HTERT RPE-1 (cell line): Measurements from ENCODE around the gene ZFYVE27.

Source experiments
- in situ Hi-C: fragments of 300-500 bp; cut with MboI; formaldehyde crosslinking; loops from 4 replicates; pipeline ENCODE4 v1.14.3; 2020; ENCODE audit warnings: low sequenced_read_pairs

The ZFYVE27 gene

DNA sequence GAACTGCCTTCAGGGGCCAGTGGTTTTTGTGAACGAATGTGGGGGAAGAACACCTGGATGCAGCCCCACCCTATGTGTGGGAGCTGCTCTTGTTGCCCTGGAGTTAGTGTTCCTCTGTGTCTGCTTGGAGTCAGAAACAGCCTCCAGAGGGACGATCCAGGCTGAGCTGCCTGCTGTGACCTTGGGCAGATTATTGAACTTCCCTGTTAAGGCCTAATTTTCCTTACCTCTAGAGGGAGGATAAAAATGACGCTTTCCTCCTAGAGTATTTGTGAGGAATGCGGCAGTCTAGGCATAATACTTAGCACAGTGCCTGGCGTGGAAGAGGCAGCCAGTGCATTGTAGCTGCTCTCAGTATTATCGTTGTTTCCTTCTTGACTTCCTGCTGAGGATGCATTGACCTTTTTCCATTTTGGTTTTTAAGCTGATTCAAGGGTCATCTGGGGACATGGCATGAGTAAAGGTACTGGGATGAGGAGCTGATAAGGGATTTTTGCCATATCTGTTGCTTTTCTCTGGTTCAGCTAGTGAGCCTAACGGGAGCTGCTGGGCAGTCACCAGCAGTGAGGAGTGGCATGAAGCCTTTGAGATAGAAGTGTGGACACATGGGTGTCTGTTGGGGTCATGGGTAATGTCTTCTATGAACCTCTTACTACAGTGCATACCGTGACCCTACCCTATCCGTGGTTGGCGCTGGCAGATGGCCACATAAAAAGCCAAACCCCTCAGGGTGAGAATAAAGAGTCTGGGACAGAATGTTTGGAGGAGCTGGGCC is 6.4 kb downstream of the ZFYVE27 start:
- in situ Hi-C loops: no loop called here

DNA sequence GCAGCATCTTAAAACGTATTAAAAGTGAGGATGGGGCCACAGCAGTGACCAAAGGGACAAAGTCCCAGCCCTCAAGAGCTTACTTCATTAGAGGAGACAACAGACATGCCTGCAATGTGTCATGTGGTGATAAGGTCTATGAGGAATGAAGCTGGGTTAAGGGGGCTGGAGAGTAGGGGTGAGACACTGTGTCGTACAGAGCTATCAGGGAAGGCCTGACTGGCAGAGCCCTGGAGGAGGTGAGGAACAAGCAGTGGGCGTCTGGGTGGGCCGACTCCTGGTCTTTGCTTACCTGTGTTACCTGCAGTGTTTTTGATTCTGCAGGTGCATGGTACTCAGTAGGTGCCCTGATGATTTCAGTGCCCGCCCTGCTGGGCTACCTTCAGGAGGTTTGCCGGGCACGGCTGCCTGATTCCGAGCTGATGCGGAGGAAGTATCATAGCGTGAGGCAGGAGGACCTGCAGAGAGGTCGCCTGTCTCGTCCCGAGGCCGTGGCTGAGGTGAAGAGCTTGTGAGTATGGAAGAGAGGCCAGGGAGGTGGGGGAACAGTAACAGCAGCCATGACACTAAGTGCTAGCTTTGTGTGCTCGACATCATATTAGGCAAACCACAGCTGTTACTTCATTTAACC is 7.6 kb downstream of the ZFYVE27 start:
- in situ Hi-C loops: no loop called here

DNA sequence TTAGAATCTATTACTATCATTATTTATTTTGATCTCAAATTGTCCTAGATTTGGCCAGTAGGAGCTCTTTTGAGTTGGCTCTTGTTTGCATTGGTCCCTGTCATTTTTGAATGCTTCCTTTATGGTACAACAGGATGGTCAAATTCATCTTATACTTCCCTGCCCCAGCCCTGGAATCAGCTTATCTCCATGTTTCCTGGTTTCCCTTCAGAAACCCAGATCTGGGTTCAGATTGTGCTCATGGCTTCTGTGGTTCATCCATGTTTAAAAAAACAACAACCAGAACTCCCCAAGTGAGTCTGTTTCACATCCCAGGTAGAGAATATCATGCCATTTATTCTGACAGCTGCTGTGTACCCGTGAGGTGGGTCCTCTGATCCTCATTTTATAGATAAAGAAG is 10.6 kb downstream of the ZFYVE27 start:
- in situ Hi-C loops: no loop called here

DNA sequence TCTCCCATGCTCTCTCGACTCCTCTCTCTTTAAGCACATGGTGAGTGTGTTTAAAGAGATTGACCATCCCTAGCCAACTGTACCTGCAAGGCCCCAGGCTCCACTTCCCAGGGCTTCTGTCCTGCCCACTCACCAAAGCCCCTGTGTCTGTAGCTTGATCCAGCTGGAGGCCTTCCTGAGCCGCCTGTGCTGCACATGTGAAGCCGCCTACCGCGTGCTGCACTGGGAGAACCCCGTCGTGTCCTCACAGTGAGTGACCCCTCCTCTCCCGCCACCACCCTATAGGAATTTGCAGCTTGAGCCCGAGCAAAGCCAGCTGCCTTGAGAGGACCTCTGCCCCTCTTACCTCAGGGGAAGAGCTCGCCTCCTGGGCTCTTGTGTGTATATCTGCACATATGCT is 11.2 kb downstream of the ZFYVE27 start:
- in situ Hi-C loops: no loop called here

DNA sequence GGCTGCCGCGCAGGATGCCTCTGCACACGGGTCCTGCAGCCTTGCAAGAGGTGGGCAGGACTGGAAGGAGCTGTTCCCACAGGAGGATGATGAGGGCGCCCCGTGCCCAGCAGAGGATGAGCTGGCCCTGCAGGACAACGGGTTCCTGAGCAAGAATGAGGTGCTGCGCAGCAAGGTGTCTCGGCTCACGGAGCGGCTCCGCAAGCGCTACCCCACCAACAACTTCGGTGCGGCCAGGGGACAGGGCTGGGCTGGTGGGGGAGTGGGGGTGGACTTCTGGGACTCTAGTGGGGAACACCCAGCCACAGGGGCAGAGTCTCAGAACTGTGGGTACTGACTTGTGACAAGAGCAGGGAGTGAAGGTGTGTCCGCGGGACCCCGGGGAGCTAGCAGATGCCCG is 16.0 kb downstream of the ZFYVE27 start:
- in situ Hi-C loops: no loop called here

DNA sequence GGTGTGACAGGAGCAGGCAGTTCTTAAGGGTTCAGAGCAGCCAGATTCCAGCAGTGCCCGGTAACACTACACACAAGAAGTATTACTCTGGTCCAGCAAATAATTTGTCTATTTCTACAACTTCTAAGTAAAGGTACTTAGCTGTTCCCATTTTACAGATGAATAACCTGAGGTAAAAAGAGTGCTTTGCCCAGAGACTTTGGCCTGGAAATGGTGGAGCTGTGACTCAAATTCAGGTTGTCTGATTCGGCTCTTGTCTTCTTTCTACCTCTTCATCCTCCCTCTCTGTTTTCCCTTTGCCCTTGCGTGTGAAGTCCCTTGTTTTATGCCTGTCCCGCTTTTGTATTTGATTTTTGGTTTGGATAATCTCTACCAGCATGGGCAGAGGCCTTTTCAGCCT is 17.8 kb downstream of the ZFYVE27 start:
- in situ Hi-C loops: no loop called here

DNA sequence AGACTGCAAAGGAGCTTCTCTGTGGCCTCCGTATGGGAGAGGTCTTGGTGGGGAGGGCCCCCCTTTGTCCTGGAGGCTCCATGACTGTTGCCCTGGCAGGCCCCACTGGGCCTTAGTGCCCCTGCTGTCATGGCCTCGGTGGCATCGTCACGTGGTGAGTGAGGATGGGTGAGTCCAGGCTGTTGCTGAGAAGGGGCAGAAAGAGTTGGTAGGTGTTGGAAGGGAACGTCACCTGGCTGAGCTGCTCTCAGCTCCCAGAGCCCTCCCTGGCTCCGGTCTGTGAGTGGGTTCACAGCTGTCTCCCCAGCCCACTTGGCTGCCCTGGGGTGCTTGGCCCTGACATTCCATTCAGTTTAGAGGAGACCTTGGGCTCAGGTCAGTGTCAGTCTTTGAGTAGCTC is 18.8 kb downstream of the ZFYVE27 start:
- in situ Hi-C loops: no loop called here

DNA sequence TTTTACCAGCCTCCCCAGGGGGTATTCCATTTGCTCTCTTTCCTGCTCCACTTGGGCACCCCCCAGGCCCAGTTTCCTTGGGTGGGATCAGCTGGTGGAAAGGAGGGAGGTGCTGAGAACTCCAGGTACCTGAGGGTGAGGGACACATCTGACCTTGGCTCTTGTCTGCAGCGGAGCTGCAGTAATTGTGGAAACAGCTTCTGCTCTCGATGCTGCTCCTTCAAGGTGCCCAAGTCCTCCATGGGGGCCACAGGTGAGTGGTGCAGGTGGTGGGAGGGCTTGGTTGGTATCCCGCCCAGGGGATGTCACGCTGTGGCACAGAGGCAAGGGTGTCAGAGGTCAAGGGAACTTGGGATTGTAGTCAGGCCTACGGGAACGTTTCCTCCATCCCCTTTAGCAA is 20.5 kb downstream of the ZFYVE27 start:
- in situ Hi-C loops: no loop called here

DNA sequence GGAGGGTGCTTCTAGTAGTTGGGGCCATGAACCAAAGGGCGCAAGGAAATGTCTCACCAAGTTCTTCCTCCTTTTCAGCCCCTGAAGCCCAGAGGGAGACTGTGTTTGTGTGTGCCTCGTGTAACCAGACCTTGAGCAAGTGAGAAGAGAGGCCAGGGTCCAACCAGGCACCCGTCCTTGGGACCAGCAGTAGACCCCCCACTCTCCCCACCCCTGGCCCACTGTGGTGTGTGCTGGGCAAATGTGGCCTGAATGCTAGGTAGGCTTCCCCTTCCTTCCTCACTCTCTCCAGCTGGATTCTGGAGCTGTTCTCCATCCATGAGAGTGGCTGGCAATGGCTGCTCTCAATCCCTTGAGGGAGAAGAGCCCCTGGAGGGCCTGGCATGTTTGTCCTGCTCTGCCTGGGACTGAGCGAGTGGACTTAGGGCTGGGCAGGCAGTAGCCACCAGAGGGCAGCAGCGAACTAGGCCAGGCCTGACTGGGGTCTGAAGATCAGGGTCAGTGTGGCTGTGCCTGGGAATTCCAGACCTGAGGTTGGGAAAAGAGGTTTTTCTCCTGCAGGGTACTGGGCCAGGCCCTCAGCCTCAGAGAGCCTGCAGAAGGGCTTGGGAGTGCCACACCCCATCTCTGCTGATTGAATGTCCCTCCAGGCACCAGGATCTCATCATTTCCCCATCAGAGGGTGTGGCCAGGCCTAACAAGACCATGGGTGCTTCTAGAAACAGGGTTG is 22.4 kb downstream of the ZFYVE27 start:
- in situ Hi-C loops: no loop called here

DNA sequence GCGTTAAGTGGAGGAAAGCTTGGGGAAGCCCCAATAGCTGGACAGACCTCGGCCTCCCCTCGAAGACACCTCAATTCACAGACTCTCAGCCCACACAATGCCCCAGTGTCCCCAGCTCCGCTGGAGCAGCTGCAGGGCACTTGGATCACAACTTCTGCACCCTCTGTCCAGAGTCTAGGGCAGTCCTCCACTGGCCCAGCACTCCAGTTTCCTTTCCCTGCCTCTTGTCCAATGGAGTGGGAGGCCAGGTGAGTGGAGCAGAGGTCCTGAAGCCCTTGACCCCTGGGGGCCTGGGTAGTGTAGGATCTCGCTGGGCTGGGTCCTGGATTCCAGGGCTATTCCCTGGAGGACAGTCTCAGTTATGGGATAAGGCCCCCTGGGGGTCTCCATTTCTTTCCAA is 23.0 kb downstream of the ZFYVE27 start:
- in situ Hi-C loops: no loop called here

DNA sequence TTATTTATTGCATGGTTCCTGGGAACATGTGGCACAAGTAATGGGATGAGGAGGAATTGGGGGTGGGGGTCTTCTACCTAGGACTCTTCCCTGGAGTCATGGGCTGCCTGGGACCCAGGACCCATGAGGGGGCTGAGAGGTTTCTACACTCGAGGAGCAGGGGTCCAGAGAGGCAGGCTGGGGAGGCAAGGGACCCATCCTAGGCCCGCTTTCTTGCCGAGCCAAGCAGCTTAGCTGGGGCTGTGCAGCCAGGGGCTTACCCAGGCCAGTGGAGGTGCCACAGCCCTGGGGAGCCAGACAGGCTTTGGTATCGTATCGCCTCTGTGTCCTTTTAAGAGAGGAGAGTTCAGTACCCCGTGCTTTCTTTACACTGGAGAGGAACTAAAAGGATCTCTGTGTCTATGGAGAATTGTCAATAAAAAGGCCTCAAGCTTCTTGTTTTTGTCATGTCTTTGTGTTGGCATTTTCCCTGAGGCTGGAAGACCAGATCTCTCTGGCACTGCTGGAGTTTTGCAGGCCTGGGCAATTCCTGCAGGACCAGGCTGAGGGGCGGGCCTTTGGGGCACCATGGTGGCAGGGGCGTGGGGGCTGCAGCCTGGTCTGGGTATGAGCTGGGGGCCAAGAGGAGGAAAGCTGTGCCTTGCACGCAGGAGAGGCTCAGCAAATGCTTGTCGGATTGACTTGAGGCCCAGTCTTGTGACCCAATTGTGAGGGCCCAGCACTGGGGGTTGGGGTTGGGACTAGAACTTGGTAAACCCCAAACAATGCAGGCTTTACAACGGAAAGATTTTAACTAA is 23.7 kb downstream of the ZFYVE27 start:
- in situ Hi-C loops: no loop called here

DNA sequence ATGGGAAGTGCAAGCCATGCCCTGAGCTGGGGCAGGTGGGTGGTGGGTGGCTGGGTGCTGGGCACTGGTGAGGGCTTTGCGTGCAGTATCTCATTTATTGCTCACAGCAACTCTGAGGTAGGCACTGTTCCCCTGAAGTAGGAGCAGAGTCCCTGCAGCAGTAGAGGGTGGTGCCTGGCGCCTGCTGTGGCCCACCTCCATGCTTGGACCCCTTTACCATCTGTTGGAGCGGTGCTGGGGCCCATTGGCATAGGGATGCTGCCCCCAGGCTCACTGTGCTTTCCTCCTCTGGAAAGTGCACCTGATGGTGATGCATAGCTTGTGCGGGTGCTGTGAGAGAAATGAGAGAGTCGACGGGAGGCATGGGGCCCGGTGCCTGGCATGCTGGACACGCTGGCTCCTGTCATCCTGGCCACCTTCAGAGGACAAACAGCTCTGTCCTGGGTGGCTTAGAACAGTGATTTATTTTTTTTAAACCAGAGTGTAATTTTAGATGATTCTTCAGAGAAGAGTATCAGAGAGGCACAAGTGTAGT is 24.5 kb downstream of the ZFYVE27 start:
- in situ Hi-C loops: no loop called here

DNA sequence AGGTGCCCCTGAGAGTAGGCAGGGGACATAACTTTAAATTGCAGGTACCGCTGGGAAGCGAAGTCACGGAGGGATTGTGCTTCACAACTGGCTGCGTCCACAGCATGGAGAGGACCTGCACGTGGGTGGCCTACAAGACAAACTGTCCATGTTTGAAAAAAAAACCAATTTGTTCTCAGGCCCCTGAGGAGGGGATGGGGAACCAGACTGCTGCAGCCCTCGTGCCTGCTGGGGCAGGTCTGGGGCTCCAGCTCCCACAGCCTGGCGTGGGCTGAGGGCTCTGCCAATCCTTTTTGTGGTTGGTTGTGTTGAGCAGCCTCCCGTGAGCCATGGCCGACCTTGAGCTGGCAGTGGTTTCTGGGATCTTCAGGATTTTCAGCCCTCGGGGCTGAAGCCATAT is 25.1 kb downstream of the ZFYVE27 start:
- in situ Hi-C loops: no loop called here

DNA sequence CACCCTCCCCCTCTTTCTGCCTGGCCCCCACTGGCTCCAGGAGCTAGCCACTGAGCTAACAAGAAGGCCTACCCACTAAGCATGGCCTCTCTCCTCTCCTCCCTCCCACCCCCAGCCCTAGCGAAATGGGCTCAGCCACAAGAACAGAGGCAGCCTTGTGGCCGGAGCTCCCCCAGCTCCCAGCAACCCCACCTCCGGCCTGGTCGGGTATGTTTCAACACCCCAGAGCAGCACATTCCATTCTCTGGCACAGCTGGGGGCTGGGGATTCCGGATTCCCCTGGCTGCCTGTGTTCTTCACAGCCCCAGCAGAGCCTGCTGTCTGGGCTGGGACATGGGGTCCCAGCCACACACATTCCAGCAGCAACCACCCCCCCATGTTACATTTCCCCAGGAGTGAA is 25.9 kb downstream of the ZFYVE27 start:
- in situ Hi-C loops: no loop called here

DNA sequence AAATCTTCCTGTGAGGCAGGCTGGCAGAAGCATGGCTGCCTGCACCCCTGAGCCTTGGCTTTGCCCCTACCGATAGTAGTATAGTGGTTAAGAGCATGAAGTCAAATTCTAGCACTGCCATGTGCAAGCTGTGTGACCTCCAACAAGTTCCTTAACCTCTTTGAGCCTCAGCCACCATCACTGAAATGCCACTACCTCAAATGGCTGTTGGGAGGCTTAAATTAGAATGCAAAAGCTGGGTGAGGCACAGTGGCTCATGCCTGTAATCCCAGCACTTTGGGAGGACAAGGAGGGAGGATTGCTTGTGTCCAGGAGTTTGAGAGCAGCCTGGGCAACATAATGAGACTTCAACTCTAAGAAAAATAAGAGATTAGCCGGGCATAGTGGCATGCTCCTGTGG is 26.5 kb downstream of the ZFYVE27 start:
- in situ Hi-C loops: no loop called here

DNA sequence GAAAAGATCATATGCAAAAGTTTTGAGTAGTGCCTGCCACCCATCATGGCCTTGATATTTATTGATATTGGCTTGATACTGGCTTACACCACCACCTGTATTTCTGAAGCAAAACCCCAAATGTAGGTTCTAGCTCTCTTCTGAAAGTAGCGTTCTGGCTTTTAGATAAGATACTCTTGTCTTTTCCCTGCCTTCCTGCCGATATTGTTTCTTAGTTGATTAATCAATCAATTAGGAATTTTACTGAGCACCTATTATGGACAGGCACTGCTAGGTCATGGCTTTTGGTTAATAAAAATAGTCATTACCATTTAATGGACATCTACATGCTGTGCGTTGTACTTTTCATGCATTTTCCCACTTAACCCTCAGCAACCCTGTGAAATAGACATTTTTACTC is 27.0 kb downstream of the ZFYVE27 start:
- in situ Hi-C loops: no loop called here

DNA sequence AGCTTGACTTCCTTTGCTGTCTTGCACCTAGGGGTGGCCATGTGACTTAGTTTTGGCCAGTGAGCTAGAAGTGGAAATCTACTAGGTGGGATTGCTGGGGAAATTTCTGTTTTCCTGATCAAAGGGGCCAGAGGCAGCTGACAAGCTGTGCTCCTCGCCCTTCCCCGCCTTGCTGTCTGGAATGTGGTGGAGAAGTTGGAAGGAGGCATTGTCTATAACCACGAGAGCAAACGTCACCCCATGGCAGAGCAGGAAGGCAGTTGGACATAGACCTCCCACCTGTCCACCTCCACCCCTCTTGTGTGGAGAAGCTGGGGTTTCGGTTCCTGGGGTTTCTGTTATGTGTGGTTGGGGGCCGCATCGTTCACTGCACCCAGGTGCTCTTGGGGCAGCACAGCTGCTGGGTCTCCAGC is 27.6 kb downstream of the ZFYVE27 start:
- in situ Hi-C loops: no loop called here

DNA sequence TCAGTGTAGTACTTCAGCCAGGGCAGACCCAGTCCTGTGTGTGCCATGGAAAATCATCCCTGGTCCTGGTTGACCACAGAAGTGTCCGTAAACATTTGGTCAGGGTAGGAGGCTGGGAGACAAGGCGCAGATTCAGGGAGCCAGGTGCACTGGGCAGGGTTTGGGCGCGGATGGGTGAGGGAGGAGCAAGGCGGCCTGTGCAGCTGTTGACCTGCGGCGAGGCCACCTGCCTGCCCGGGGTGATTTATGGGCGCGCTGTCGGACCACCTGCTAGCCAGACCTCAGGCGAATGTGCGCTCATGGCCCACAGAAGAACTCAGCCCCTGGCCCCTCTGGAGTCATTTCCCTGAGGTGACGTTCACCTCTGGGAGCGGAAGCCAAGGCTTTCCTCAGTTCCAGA is 28.3 kb downstream of the ZFYVE27 start:
- in situ Hi-C loops: no loop called here

DNA sequence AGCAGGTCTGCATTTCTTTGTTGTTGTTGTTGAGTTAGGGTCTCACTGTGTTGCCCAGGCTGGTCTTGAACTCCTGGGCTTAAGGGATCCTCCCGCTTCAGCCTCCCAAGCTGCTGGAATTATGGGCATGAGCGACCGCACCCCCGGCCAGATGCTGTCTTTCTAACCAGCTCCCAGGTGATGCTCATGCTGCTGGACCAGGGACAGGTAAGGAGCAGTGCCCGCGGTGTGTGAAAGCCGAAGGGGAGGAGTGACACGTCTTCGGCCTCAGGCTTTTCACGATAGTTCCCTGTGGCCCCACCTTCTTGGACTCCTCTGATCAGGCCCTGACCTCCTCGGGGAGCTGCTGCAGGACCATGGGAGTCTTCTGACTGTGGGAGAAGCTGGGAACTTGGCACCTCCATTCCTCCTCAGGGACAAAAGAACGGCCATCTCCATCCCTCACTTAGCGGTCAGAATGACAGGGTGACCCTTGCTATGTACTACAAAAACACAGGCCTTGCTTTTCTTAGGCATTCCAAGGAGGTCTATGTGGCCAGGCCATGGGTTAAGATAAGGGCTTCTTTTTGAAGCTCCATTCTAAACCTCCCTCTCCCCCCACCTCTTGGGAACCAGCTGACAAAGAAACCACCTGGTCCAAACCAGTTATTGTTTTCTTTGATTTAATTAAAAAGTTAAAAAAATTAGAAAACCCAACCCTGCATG is 29.3 kb downstream of the ZFYVE27 start:
- in situ Hi-C loops: no loop called here
